Neural crest cell (in vitro differentiated cells): ENCODE data around the gene ECEL1. TPM values are rescaled to one million over a fixed set of nuclear protein-coding genes. Genes with fewer than 3 reads are reported as not detected.

Experiments used
- DNase-seq: peaks from one replicate; pipeline ENCODE4 v3.0.0; 2021; ENCODE audit warnings: low read depth, mixed read lengths, low spot score
- H3K27ac Mint-ChIP-seq: one replicate; pipeline ENCODE4 v1.8.0; 2021; ENCODE audit warnings: mild to moderate bottlenecking, mixed read lengths; ENCODE audit not compliant: unreplicated experiment
- H3K27me3 Mint-ChIP-seq: 2 replicates; pipeline ENCODE4 v1.8.0; 2021; ENCODE audit warnings: low read depth, mild to moderate bottlenecking, mixed read lengths
- H3K36me3 Mint-ChIP-seq: 2 replicates; pipeline ENCODE4 v1.8.0; 2021; ENCODE audit warnings: low read depth, mild to moderate bottlenecking, mixed read lengths
- H3K4me1 Mint-ChIP-seq: 2 replicates; pipeline ENCODE4 v1.8.0; 2021; ENCODE audit warnings: mixed read lengths
- H3K4me3 Mint-ChIP-seq: one replicate; pipeline ENCODE4 v1.8.0; 2021; ENCODE audit warnings: mild to moderate bottlenecking, mixed read lengths
- H3K9me3 Mint-ChIP-seq: 2 replicates; pipeline ENCODE4 v1.8.0; 2021; ENCODE audit warnings: mixed read lengths
- total RNA-seq: library from RNA; stranded (reverse); gene quantifications from 2 replicates; pipeline ENCODE4 v1.2.1, GENCODE V29; 2021
- TF ChIP-seq, protein P1 (sequence below): fragments of 200-600 bp; sonication (generic); conservative IDR thresholded peaks from 2 replicates; pipeline ENCODE4 v1.5.0; 2021; ENCODE audit warnings: antibody characterized with exemption, mild to moderate bottlenecking

The ECEL1 gene
- total RNA-seq, 1 donor from 2014 or later, result 43.9 TPM

DNA sequence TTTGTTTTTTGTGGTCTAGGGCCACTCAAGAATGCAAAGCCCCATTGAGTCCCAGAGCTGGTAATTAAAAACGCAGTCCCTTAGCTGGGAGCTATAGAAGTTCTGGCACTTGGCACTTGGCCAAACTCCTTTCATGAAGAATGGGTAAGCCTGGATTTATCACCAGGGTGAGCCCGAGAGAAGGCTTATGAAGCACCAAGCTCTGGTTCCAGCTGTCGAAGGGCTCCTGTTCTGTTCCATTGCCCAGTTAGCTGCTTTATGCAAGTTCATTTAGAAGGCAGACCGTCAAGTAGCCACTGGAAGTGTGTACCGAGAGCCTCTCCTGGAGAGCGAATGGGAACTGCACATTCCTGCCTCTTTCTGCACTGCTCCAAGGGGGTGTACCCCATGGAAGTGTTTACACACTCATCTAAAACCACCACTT lies 14.2 kb downstream of the ECEL1 start:
- Mint-ChIP-seq H3K4me3 (no peak overlapping the region), H3K27ac (no peak overlapping the region), H3K27me3 (peaks cover 38% of the 10 kb centered on the region), H3K4me1 (no peaks in the 10 kb centered on the region), H3K36me3 (no peaks in the 10 kb centered on the region), H3K9me3 (no peaks in the 10 kb centered on the region)
- TF ChIP-seq, protein P1, sequence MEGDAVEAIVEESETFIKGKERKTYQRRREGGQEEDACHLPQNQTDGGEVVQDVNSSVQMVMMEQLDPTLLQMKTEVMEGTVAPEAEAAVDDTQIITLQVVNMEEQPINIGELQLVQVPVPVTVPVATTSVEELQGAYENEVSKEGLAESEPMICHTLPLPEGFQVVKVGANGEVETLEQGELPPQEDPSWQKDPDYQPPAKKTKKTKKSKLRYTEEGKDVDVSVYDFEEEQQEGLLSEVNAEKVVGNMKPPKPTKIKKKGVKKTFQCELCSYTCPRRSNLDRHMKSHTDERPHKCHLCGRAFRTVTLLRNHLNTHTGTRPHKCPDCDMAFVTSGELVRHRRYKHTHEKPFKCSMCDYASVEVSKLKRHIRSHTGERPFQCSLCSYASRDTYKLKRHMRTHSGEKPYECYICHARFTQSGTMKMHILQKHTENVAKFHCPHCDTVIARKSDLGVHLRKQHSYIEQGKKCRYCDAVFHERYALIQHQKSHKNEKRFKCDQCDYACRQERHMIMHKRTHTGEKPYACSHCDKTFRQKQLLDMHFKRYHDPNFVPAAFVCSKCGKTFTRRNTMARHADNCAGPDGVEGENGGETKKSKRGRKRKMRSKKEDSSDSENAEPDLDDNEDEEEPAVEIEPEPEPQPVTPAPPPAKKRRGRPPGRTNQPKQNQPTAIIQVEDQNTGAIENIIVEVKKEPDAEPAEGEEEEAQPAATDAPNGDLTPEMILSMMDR, result no peak
- DNase-seq, result no peak

DNA sequence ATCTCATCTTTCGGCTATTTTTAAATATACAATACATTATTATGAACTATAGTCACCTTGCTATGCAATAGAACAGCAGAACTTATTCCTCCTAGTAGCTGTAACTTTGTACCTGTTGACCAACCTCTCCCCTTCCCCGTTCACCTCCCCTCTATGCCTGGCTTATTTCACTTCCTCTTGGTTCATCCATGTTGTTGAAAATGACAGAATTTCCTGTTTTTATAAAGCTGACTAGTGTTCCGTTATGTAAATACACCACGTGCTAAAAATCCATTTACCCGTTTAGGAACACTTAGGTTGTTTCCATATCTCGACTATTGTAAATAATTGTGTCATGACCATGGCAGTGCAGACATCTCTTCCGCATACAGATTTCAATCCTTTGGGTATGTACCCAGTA lies 21.4 kb downstream of the ECEL1 start:
- no peak overlapping the region for H3K27ac Mint-ChIP-seq
- TF ChIP-seq, protein P1, result no peak
- no peaks in the 10 kb centered on the region for H3K36me3 Mint-ChIP-seq
- no peaks in the 10 kb centered on the region for H3K9me3 Mint-ChIP-seq
- H3K4me3 Mint-ChIP-seq, result no peak overlapping the region
- H3K4me1 Mint-ChIP-seq, result peaks cover 8% of the 10 kb centered on the region
- H3K27me3 Mint-ChIP-seq, result peaks cover 25% of the 10 kb centered on the region
- no peak for DNase-seq

DNA sequence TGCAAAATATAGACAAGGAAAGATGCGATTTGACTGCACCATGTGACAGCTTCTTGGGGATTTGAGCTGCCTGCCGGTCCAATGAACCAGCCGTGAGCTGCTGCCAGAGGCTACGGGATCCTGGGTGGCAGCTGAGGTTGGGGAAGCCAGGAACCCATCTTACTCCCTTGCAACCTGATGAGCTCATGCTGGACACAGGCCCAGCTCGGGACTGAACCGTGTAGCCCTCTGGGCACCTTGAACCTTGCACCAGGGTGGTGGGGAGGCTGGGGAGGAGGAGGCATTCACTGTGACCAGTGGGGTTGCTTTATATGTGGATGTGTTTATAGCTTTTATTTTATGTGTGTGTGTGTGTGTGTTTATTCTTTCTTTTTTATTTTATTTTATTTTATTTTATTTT lies 22.6 kb downstream of the ECEL1 start:
- Mint-ChIP-seq H3K27ac (no peak overlapping the region), H3K9me3 (no peaks in the 10 kb centered on the region), H3K4me3 (no peak overlapping the region), H3K36me3 (no peaks in the 10 kb centered on the region), H3K4me1 (peaks cover 8% of the 10 kb centered on the region), H3K27me3 (peaks cover 18% of the 10 kb centered on the region)
- no peak for DNase-seq
- TF ChIP-seq, protein P1, result no peak

DNA sequence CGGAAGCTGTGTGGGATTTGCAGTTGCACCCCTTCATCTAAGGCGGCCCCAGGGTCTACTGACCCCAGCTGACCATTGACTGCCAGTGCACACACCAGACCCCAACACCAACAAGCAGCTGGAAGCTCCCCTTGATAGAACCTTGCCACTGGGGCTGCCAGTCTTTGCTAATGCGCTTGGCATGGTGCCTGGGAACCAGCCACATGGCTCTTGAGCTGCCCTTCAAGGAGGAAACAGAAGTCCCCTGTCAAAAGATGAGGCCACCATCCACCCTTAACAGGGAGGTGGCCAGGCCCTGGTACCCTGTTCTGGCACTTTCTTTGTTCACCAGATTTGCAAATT lies 23.1 kb downstream of the ECEL1 start:
- TF ChIP-seq, protein P1, result no peak
- Mint-ChIP-seq H3K27ac (no peak overlapping the region), H3K4me3 (no peak overlapping the region), H3K4me1 (peaks cover 8% of the 10 kb centered on the region), H3K9me3 (no peaks in the 10 kb centered on the region), H3K27me3 (peaks cover 16% of the 10 kb centered on the region), H3K36me3 (no peaks in the 10 kb centered on the region)
- DNase-seq, result no peak

DNA sequence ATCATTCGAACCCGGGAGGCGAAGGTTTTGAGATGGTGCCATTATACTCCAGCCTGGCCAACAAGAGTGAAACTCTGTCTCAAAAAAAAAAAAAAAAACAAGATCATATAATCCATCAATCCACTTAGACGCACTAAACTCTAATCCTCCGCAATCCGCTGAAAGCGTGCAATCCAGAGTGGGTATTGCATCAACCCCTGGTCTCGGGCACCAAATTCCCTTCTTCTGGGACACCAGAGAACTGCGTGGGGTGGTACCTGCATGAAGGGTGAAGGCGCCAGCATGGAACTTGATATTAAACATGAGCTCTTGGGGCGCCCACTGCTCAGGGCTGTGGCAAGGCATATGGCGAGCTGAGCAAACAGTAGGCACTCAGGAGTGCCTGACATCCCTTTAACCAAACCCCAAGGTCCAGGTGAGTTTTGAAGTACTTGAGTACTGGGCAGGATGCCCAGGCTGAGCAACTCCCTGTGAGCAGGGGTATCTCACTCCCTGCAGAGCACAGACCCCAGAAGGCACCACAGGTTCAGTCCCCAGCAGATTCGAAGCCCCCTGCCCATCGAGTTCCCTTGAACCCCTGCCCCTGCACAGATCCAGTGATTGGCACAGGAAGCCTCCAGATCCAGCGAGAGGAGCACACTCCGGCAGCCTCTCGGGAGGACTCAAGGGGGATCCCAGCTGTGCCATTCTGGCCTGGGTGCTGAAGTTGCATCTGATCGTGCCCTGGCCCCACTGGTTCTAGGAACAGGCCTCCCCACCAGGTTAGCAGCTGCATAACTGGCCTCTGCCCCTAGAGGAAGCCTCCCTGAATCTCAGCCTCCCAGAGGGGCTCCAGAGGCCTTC lies 23.7 kb downstream of the ECEL1 start:
- no peak for DNase-seq
- H3K27ac Mint-ChIP-seq, result no peak overlapping the region
- peaks cover 10% of the 10 kb centered on the region for H3K27me3 Mint-ChIP-seq
- no peaks in the 10 kb centered on the region for H3K9me3 Mint-ChIP-seq
- H3K36me3 Mint-ChIP-seq, result no peaks in the 10 kb centered on the region
- H3K4me1 Mint-ChIP-seq, result peaks cover 8% of the 10 kb centered on the region
- no peak overlapping the region for H3K4me3 Mint-ChIP-seq
- TF ChIP-seq, protein P1, result no peak
